Activated CD4-positive, alpha-beta memory T cell treated with anti-CD3 and anti-CD28 coated beads for 36 hours (primary cell): ENCODE data around the gene KANSL1. TPM values are rescaled to one million over a fixed set of nuclear protein-coding genes. Genes with fewer than 3 reads are reported as not detected.
"Not testable (repeated sequence)": the region's sequence is repeated elsewhere in the genome, so short reads cannot be mapped to it uniquely, and the experiment has no call there.

Source experiments
- CTCF ChIA-PET: fragments of 350-600 bp; sonication (Branson Sonifier 250); formaldehyde crosslinking; loops from one replicate; lab custom pipeline; 2021; ENCODE audit warnings: antibody characterized with exemption, inconsistent platforms; lab: Charles Lee
- POLR2A ChIA-PET: fragments of 350-600 bp; sonication (Branson Sonifier 250); formaldehyde crosslinking; loops from one replicate; lab custom pipeline; 2021; ENCODE audit warnings: antibody characterized with exemption; lab: Charles Lee
- DNase-seq: peaks from one replicate; pipeline ENCODE4 v3.0.0-alpha.2; 2020
- H3K27ac Mint-ChIP-seq: one replicate; pipeline ENCODE4 v1.8.0; 2021; ENCODE audit warnings: mixed read lengths
- H3K27me3 Mint-ChIP-seq: one replicate; pipeline ENCODE4 v1.8.0; 2021; ENCODE audit warnings: mixed read lengths
- H3K36me3 Mint-ChIP-seq: one replicate; pipeline ENCODE4 v1.8.0; 2021; ENCODE audit warnings: mixed read lengths
- H3K4me1 Mint-ChIP-seq: one replicate; pipeline ENCODE4 v1.8.0; 2021; ENCODE audit warnings: low read depth, mixed read lengths
- H3K4me3 Mint-ChIP-seq: one replicate; pipeline ENCODE4 v1.8.0; 2021; ENCODE audit warnings: mild to moderate bottlenecking, mixed read lengths
- H3K9me3 Mint-ChIP-seq: one replicate; pipeline ENCODE4 v1.8.0; 2021; ENCODE audit warnings: mixed read lengths
- intact Hi-C: fragments of 100-400 bp; cut with micrococcal nuclease; formaldehyde crosslinking; loops from one replicate; pipeline ENCODE4 v1.15.1; 2023
- total RNA-seq, 2 experiments: library from RNA; stranded (reverse); gene quantifications; one replicate each; pipeline ENCODE4 v1.2.3, GENCODE V29; 2021

The KANSL1 gene
- total RNA-seq, 2 experiments from 2014 or later: 57.3 to 63.8 TPM

DNA sequence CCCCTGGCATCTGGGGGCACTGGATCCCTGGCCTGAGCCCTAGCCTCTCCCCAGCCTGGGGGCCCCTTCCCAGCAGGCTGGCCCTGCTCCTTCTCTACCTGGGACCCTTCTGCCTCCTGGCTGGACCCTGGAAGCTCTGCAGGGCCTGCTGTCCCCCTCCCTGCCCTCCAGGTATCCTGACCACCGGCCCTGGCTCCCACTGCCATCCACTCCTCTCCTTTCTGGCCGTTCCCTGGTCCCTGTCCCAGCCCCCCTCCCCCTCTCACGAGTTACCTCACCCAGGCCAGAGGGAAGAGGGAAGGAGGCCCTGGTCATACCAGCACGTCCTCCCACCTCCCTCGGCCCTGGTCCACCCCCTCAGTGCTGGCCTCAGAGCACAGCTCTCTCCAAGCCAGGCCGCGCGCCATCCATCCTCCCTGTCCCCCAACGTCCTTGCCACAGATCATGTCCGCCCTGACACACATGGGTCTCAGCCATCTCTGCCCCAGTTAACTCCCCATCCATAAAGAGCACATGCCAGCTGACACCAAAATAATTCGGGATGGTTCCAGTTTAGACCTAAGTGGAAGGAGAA is 180.6 kb downstream of the KANSL1 start:
- Mint-ChIP-seq H3K9me3 (no peaks in the 10 kb centered on the region), H3K4me3 (no peak overlapping the region), H3K27ac (no peak overlapping the region), H3K27me3 (no peaks in the 10 kb centered on the region), H3K4me1 (no peaks in the 10 kb centered on the region), H3K36me3 (no peaks in the 10 kb centered on the region)
- ChIA-PET POLR2A (interaction anchor here (0.6 kb wide), 1 partner anchor 123 kb away, joined by 3 read pairs; no protein-coding TSS in a partner anchor), CTCF (interaction anchor here (0.6 kb wide), 1 partner anchor 175 kb away, joined by 3 read pairs; no protein-coding TSS in a partner anchor)
- intact Hi-C loops: no loop called here
- no peak for DNase-seq

DNA sequence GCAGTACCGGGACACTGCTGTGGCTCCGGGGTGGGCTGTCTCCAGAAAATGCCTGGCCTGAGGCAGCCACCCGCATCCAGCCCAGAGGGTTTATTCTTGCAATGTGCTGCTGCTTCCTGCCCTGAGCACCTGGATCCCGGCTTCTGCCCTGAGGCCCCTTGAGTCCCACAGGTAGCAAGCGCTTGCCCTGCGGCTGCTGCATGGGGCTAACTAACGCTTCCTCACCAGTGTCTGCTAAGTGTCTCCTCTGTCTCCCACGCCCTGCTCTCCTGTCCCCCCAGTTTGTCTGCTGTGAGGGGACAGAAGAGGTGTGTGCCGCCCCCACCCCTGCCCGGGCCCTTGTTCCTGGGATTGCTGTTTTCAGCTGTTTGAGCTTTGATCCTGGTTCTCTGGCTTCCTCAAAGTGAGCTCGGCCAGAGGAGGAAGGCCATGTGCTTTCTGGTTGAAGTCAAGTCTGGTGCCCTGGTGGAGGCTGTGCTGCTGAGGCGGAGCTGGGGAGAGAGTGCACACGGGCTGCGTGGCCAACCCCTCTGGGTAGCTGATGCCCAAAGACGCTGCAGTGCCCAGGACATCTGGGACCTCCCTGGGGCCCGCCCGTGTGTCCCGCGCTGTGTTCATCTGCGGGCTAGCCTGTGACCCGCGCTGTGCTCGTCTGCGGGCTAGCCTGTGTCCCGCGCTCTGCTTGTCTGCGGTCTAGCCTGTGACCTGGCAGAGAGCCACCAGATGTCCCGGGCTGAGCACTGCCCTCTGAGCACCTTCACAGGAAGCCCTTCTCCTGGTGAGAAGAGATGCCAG is 181.3 kb downstream of the KANSL1 start:
- ChIA-PET CTCF (interaction anchor here (1.8 kb wide), 1 partner anchor 32 kb away, joined by 5 read pairs; no protein-coding TSS in a partner anchor), POLR2A (no interaction called here)
- Mint-ChIP-seq H3K27ac (no peak overlapping the region), H3K4me3 (no peak overlapping the region), H3K27me3 (no peaks in the 10 kb centered on the region), H3K4me1 (no peaks in the 10 kb centered on the region), H3K9me3 (no peaks in the 10 kb centered on the region), H3K36me3 (no peaks in the 10 kb centered on the region)
- intact Hi-C loops: no loop called here
- no peak for DNase-seq

GRCh38 chr17:46010597-46011186 is 182.5 kb downstream of the KANSL1 start:
- no peak for DNase-seq
- no peaks in the 10 kb centered on the region for H3K4me1 Mint-ChIP-seq
- H3K4me3 Mint-ChIP-seq: no peak overlapping the region
- ChIA-PET POLR2A (no interaction called here), CTCF (interaction anchor here (0.6 to 1.8 kb wide), 2 partner anchors 33 to 166 kb away, joined by 4 to 5 read pairs; no protein-coding TSS in a partner anchor)
- no peaks in the 10 kb centered on the region for H3K27me3 Mint-ChIP-seq
- H3K9me3 Mint-ChIP-seq: peaks cover 4% of the 10 kb centered on the region
- no peaks in the 10 kb centered on the region for H3K36me3 Mint-ChIP-seq
- H3K27ac Mint-ChIP-seq: no peak overlapping the region
- intact Hi-C loops: no loop called here

DNA sequence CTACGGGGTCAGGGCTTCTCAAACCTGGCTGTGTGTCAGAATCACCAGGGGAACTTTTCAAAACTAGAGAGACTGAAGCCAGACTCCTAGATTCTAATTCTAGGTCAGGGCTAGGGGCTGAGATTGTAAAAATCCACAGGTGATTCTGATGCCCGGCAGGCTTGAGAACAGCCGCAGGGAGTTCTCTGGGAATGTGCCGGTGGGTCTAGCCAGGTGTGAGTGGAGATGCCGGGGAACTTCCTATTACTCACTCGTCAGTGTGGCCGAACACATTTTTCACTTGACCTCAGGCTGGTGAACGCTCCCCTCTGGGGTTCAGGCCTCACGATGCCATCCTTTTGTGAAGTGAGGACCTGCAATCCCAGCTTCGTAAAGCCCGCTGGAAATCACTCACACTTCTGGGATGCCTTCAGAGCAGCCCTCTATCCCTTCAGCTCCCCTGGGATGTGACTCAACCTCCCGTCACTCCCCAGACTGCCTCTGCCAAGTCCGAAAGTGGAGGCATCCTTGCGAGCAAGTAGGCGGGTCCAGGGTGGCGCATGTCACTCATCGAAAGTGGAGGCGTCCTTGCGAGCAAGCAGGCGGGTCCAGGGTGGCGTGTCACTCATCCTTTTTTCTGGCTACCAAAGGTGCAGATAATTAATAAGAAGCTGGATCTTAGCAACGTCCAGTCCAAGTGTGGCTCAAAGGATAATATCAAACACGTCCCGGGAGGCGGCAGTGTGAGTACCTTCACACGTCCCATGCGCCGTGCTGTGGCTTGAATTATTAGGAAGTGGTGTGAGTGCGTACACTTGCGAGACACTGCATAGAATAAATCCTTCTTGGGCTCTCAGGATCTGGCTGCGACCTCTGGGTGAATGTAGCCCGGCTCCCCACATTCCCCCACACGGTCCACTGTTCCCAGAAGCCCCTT is 183.3 kb downstream of the KANSL1 start:
- CTCF ChIA-PET: interaction anchor here (1.8 kb wide), 1 partner anchor 34 kb away, joined by 5 read pairs; no protein-coding TSS in a partner anchor
- no peak overlapping the region for H3K4me3 Mint-ChIP-seq
- POLR2A ChIA-PET: no interaction called here
- DNase-seq: no peak
- intact Hi-C loops: no loop called here
- no peaks in the 10 kb centered on the region for H3K36me3 Mint-ChIP-seq
- H3K4me1 Mint-ChIP-seq: no peaks in the 10 kb centered on the region
- peaks cover 4% of the 10 kb centered on the region for H3K9me3 Mint-ChIP-seq
- no peaks in the 10 kb centered on the region for H3K27me3 Mint-ChIP-seq
- no peak overlapping the region for H3K27ac Mint-ChIP-seq

- no peak overlapping the region for H3K27ac Mint-ChIP-seq
- intact Hi-C loops: no loop called here
- no peaks in the 10 kb centered on the region for H3K4me1 Mint-ChIP-seq
- ChIA-PET CTCF (no interaction called here), POLR2A (no interaction called here)
- H3K9me3 Mint-ChIP-seq: peaks cover 4% of the 10 kb centered on the region
- DNase-seq: no peak
- no peaks in the 10 kb centered on the region for H3K36me3 Mint-ChIP-seq
- no peak overlapping the region for H3K4me3 Mint-ChIP-seq
- no peaks in the 10 kb centered on the region for H3K27me3 Mint-ChIP-seq
Observed at GRCh38 chr17:46008591-46008990, 184.6 kb downstream of the KANSL1 start.

- peaks cover 4% of the 10 kb centered on the region for H3K9me3 Mint-ChIP-seq
- intact Hi-C loops: no loop called here
- H3K27ac Mint-ChIP-seq: no peak overlapping the region
- no peaks in the 10 kb centered on the region for H3K27me3 Mint-ChIP-seq
- POLR2A ChIA-PET: no interaction called here
- no peak for DNase-seq
- no peak overlapping the region for H3K4me3 Mint-ChIP-seq
- CTCF ChIA-PET: no interaction called here
- H3K4me1 Mint-ChIP-seq: no peaks in the 10 kb centered on the region
- no peaks in the 10 kb centered on the region for H3K36me3 Mint-ChIP-seq
Observed at GRCh38 chr17:46007461-46007965, 185.7 kb downstream of the KANSL1 start.

DNA sequence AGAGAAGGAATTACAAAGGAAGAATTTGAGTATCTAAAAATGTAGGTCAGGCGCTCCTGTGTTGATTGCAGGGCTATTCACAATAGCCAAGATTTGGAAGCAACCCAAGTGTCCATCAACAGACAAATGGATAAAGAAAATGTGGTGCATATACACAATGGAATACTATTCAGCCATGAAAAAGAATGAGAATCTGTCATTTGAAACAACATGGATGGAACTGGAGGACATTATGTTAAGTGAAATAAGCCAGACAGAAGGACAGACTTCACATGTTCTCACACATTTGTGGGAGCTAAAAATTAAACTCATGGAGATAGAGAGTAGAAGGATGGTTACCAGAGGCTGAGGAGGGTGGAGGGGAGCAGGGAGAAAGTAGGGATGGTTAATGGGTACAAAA is 187.1 kb downstream of the KANSL1 start:
- H3K9me3 Mint-ChIP-seq, H3K27me3 Mint-ChIP-seq, H3K27ac Mint-ChIP-seq, intact Hi-C loops, H3K4me3 Mint-ChIP-seq, H3K36me3 Mint-ChIP-seq, H3K4me1 Mint-ChIP-seq, CTCF ChIA-PET, POLR2A ChIA-PET, DNase-seq: not testable (repeated sequence)

GRCh38 chr17:46003907-46004748 is 189.1 kb downstream of the KANSL1 start:
- Mint-ChIP-seq H3K27me3 (no peaks in the 10 kb centered on the region), H3K36me3 (no peaks in the 10 kb centered on the region), H3K27ac (no peak overlapping the region), H3K4me1 (no peaks in the 10 kb centered on the region), H3K4me3 (no peak overlapping the region), H3K9me3 (peaks cover 4% of the 10 kb centered on the region)
- CTCF ChIA-PET: interaction anchor here (0.8 to 7.0 kb wide), 8 partner anchors 16 to 283 kb away, joined by 3 to 50 read pairs (median 10); partner anchors contain the start of gene KANSL1
- POLR2A ChIA-PET: no interaction called here
- no peak for DNase-seq
- intact Hi-C loops: loop anchor here (5.0 kb wide), 1 partner anchor 188 kb away; the partner anchor contains the start of gene KANSL1

DNA sequence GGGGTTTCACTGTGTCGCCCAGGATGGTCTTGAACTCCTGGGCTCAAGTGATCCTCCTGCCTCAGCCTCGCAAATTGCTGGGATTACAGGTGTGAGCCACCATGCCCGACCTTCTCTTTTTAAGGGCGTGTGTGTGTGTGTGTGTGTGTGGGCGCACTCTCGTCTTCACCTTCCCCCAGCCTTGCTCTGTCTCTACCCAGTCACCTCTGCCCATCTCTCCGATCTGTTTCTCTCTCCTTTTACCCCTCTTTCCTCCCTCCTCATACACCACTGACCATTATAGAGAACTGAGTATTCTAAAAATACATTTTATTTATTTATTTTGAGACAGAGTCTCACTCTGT is 190.3 kb downstream of the KANSL1 start:
- Mint-ChIP-seq H3K9me3 (peaks cover 4% of the 10 kb centered on the region), H3K4me3 (no peak overlapping the region), H3K36me3 (no peaks in the 10 kb centered on the region), H3K27ac (no peak overlapping the region), H3K27me3 (no peaks in the 10 kb centered on the region), H3K4me1 (no peaks in the 10 kb centered on the region)
- intact Hi-C loops: loop anchor here (1.0 to 5.0 kb wide), 3 partner anchors 58 to 209 kb away; partner anchors contain the start of gene KANSL1
- POLR2A ChIA-PET: interaction anchor here (0.6 kb wide), 1 partner anchor 161 kb away, joined by 3 read pairs; no protein-coding TSS in a partner anchor
- no peak for DNase-seq
- CTCF ChIA-PET: interaction anchor here (0.8 to 7.0 kb wide), 14 partner anchors 15 to 284 kb away, joined by 3 to 50 read pairs (median 5); partner anchors contain the start of gene KANSL1

DNA sequence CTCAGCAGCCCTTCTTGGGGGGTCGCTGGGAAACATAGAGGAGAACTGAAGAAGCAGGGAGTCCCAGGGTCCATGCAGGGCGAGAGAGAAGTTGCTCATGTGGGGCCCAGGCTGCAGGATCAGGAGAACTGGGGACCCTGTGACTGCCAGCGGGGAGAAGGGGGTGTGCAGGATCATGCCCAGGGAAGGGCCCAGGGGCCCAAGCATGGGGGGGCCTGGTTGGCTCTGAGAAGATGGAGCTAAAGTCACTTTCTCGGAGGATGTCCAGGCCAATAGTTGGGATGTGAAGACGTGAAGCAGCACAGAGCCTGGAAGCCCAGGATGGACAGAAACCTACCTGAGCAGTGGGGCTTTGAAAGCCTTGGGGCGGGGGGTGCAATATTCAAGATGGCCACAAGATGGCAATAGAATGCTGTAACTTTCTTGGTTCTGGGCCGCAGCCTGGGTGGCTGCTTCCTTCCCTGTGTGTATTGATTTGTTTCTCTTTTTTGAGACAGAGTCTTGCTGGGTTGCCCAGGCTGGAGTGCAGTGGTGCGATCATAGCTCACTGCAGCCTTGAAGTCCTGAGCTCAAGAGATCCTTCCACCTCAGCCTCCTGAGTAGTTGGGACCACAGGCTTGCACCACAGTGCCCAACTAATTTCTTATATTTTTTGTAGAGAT is 190.8 kb downstream of the KANSL1 start:
- peak; percentile 82 for DNase-seq

More for the DNA sequence above, 190.8 kb downstream of the KANSL1 start:
- Mint-ChIP-seq H3K36me3 (no peaks in the 10 kb centered on the region), H3K4me1 (no peaks in the 10 kb centered on the region), H3K27ac (no peak overlapping the region), H3K27me3 (no peaks in the 10 kb centered on the region), H3K9me3 (peaks cover 4% of the 10 kb centered on the region), H3K4me3 (no peak overlapping the region)
- ChIA-PET POLR2A (interaction anchor here (0.6 kb wide), 1 partner anchor 162 kb away, joined by 3 read pairs; no protein-coding TSS in a partner anchor), CTCF (interaction anchor here (0.8 to 7.0 kb wide), 18 partner anchors 12 to 284 kb away, joined by 3 to 50 read pairs (median 4); partner anchors contain the start of gene KANSL1)
- intact Hi-C loops: loop anchor here (1.0 to 5.0 kb wide), 3 partner anchors 59 to 210 kb away; partner anchors contain the start of gene KANSL1
